WTC11 (cell line): ENCODE measurements around the gene FOXN3.

ENCODE experiments used
- ATF6 ChIP-seq: sonication (generic); formaldehyde crosslinking; IDR thresholded peaks from 2 replicates; pipeline ENCODE4 v1.8.1; 2023; ENCODE audit warnings: mild to moderate bottlenecking, missing genetic modification reagents
- CBFB ChIP-seq: sonication (generic); formaldehyde crosslinking; IDR thresholded peaks from 2 replicates; pipeline ENCODE4 v1.8.1; 2022; ENCODE audit warnings: mild to moderate bottlenecking, low read depth, missing genetic modification reagents
- CREB1 ChIP-seq: sonication (generic); formaldehyde crosslinking; IDR thresholded peaks from 2 replicates; pipeline ENCODE4 v1.8.0; 2023; ENCODE audit warnings: mild to moderate bottlenecking, missing genetic modification reagents
- CTCF ChIP-seq: fragments of 200-600 bp; IDR thresholded peaks from 2 replicates; pipeline ENCODE4 v1.8.0; 2022; ENCODE audit warnings: antibody characterized with exemption
- ELF4 ChIP-seq: sonication (generic); formaldehyde crosslinking; IDR thresholded peaks from 2 replicates; pipeline ENCODE4 v1.8.1; 2022; ENCODE audit warnings: low read depth, mild to moderate bottlenecking, moderate library complexity, missing genetic modification reagents
- ESRRA ChIP-seq: sonication (generic); formaldehyde crosslinking; IDR thresholded peaks from 2 replicates; pipeline ENCODE4 v1.8.1; 2022; ENCODE audit warnings: mild to moderate bottlenecking, missing genetic modification reagents, borderline replicate concordance
- FOXJ3 ChIP-seq: sonication (generic); formaldehyde crosslinking; IDR thresholded peaks from 2 replicates; pipeline ENCODE4 v1.9.0; 2021; ENCODE audit warnings: missing genetic modification reagents, mild to moderate bottlenecking, borderline replicate concordance
- NR1H2 ChIP-seq: sonication (generic); formaldehyde crosslinking; IDR thresholded peaks from 2 replicates; pipeline ENCODE4 v1.9.0; 2021; ENCODE audit warnings: mild to moderate bottlenecking, moderate library complexity, missing genetic modification reagents
- TF ChIP-seq, protein P1 (sequence below): sonication (generic); formaldehyde crosslinking; conservative IDR thresholded peaks from 2 replicates; pipeline ENCODE4 v1.8.1; 2022; ENCODE audit warnings: mild to moderate bottlenecking, missing genetic modification reagents

GRCh38 chr14:89182326-89182725 lies 234.7 kb downstream of the FOXN3 start:
- no peak for TF ChIP-seq CTCF
- no peak for TF ChIP-seq FOXJ3
- TF ChIP-seq, protein P1, sequence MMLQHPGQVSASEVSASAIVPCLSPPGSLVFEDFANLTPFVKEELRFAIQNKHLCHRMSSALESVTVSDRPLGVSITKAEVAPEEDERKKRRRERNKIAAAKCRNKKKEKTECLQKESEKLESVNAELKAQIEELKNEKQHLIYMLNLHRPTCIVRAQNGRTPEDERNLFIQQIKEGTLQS (CRISPR knock-in tag) = no peak
- TF ChIP-seq CREB1 (CRISPR knock-in tag) = no peak
- TF ChIP-seq CBFB (CRISPR knock-in tag) = no peak
- no peak for TF ChIP-seq ATF6 (CRISPR knock-in tag)
- no peak for TF ChIP-seq ELF4
- no peak for TF ChIP-seq ESRRA (CRISPR knock-in tag)
- no peak for TF ChIP-seq NR1H2 (CRISPR knock-in tag)
